ENCODE results near the gene ZFP28. TPM values are rescaled to one million over a fixed set of nuclear protein-coding genes. Genes with fewer than 3 reads are reported as not detected.
A peak's percentile ranks its signal among the peaks of the same experiment; 100 is the strongest.

Gene ZFP28
- total RNA-seq, 4 donors from 2014 or later: 10.2 to 19.1 (median 14.3) TPM

DNA sequence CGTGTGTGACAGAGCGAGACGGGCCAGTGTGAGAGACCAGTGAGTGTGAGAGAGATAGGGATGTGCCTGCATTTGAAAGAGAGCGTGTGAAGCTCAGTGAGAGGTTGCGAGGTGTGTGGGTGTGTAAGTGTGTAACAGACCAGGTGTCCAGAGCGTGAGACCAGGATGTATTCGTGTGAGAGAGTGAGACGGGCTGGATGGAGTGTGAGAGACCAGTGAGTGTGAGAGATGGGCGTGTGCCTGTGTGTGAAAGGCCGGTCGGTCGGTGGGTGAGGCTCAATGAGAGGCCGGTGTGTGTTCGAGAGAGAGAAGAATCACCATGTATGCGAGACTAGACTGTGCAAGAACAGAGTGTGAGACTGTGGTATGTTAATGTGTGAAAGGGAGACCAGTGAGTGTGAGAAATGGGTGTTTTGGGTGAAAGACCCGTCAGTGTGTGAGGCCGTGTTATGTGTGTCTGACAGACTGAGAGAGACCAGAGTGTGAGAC lies 30.4 kb upstream of the ZFP28 start:
- peaks cover 0 to 10% (median 0%) of the 10 kb centered on the region in 3 donors for H3K9me3 ChIP-seq
- H3K27me3 ChIP-seq: no peaks in the 10 kb centered on the region
- WGBS, 2 donors (ENCODE audit: low coverage in 1 of 2): 2% methylated on average over 13 to 17 of the region's 17 CpGs
- TF ChIP-seq EP300 (IDR thresholded peaks at IDR 0.05) (no peak), POLR2AphosphoS5 (IDR thresholded peaks at IDR 0.05) (no peak), POLR2A (IDR thresholded peaks at IDR 0.05) (no peak)
- TF ChIP-seq, protein P1, sequence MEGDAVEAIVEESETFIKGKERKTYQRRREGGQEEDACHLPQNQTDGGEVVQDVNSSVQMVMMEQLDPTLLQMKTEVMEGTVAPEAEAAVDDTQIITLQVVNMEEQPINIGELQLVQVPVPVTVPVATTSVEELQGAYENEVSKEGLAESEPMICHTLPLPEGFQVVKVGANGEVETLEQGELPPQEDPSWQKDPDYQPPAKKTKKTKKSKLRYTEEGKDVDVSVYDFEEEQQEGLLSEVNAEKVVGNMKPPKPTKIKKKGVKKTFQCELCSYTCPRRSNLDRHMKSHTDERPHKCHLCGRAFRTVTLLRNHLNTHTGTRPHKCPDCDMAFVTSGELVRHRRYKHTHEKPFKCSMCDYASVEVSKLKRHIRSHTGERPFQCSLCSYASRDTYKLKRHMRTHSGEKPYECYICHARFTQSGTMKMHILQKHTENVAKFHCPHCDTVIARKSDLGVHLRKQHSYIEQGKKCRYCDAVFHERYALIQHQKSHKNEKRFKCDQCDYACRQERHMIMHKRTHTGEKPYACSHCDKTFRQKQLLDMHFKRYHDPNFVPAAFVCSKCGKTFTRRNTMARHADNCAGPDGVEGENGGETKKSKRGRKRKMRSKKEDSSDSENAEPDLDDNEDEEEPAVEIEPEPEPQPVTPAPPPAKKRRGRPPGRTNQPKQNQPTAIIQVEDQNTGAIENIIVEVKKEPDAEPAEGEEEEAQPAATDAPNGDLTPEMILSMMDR (IDR thresholded peaks at IDR 0.05): no peak
- H3K4me1 ChIP-seq: peaks cover 0 to 9% (median 6%) of the 10 kb centered on the region in 3 donors
- peaks cover 0 to 22% of the 10 kb centered on the region in 2 donors for H3K36me3 ChIP-seq
- ATAC-seq: no peak
- peak overlapping the region; percentile 50 to 71 for H3K4me3 ChIP-seq
- peak overlapping the region; percentile 65 to 99 (median 96) for H3K27ac ChIP-seq

DNA sequence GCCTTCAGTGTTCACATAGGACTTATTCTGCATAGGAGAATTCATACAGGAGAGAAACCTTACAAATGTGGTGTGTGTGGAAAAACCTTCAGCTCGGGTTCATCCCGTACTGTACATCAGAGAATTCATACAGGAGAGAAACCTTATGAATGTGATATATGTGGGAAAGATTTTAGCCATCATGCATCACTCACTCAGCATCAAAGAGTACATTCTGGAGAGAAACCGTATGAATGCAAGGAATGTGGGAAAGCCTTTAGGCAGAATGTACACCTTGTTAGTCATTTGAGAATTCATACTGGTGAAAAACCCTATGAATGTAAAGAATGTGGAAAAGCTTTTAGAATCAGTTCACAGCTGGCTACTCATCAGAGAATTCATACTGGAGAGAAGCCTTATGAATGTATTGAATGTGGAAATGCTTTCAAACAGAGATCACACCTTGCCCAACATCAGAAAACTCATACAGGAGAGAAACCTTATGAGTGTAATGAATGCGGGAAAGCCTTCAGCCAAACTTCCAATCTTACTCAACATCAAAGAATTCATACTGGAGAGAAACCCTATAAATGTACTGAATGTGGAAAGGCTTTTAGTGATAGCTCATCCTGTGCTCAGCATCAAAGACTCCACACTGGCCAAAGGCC lies 13.4 kb upstream of the ZFP28 start:
- H3K27me3 ChIP-seq: no peaks in the 10 kb centered on the region
- no peak overlapping the region for H3K4me3 ChIP-seq
- no peak for ATAC-seq
- no peaks in the 10 kb centered on the region for H3K4me1 ChIP-seq
- H3K9me3 ChIP-seq: peaks cover 19 to 100% (median 20%) of the 10 kb centered on the region in 3 donors
- no peak overlapping the region for H3K27ac ChIP-seq
- WGBS, 2 donors (ENCODE audit: low coverage in 1 of 2): 84 to 93% methylated on average over 3 to 4 of the region's 4 CpGs
- TF ChIP-seq POLR2A (IDR thresholded peaks at IDR 0.05) (no peak), POLR2AphosphoS5 (IDR thresholded peaks at IDR 0.05) (no peak), EP300 (IDR thresholded peaks at IDR 0.05) (no peak)
- TF ChIP-seq, protein P1 (IDR thresholded peaks at IDR 0.05): no peak
- H3K36me3 ChIP-seq: peaks cover 4 to 74% of the 10 kb centered on the region in 2 donors

GRCh38 chr19:56537442-56537841 lies 1.3 kb upstream of the ZFP28 start:
- Histone ChIP-seq H3K36me3 (peaks cover 0 to 30% of the 10 kb centered on the region in 2 donors), H3K4me3 (no peak overlapping the region), H3K4me1 (peaks cover 0 to 32% (median 10%) of the 10 kb centered on the region in 3 donors), H3K27me3 (no peaks in the 10 kb centered on the region), H3K27ac (peak overlapping the region in 2 of 4 donors; percentile 90 to 94), H3K9me3 (peaks cover 0 to 78% (median 0%) of the 10 kb centered on the region in 3 donors)
- no peak for ATAC-seq
- no peak for TF ChIP-seq POLR2A (IDR thresholded peaks at IDR 0.05)
- TF ChIP-seq POLR2AphosphoS5 (IDR thresholded peaks at IDR 0.05): no peak
- no peak for TF ChIP-seq EP300 (IDR thresholded peaks at IDR 0.05)
- TF ChIP-seq, protein P1 (IDR thresholded peaks at IDR 0.05): no peak
- no CpG with 5 or more reads among the region's 3 CpGs for WGBS, 2 donors (ENCODE audit: low coverage in 1 of 2)

- Histone ChIP-seq H3K4me3 (peak overlapping the region; percentile 66 to 83), H3K27me3 (no peaks in the 10 kb centered on the region), H3K36me3 (peaks cover 0 to 36% of the 10 kb centered on the region in 2 donors), H3K27ac (peak overlapping the region; percentile 56 to 96 (median 92)), H3K9me3 (peaks cover 0 to 74% (median 1%) of the 10 kb centered on the region in 3 donors), H3K4me1 (peaks cover 0 to 32% (median 10%) of the 10 kb centered on the region in 3 donors)
- WGBS, 2 donors (ENCODE audit: low coverage in 1 of 2): 8% methylated on average over 6 of the region's 46 CpGs; no CpG with 5 or more reads in 1 of the 2 donors
- peak; percentile 50 for TF ChIP-seq POLR2AphosphoS5 (IDR thresholded peaks at IDR 0.05)
- no peak for TF ChIP-seq EP300 (IDR thresholded peaks at IDR 0.05)
- TF ChIP-seq POLR2A (IDR thresholded peaks at IDR 0.05): no peak
- TF ChIP-seq, protein P1 (IDR thresholded peaks at IDR 0.05): peak in 2 of 4 experiments; percentile 29 to 30
- peak; percentile 98 for ATAC-seq
These were observed 441 bp upstream of the ZFP28 start for GRCh38 chr19:56538254-56538760.

All from gastroesophageal sphincter (tissue), 4 donors.